Central memory CD4-positive, alpha-beta T cell (primary cell): Measurements from ENCODE around the gene ARID1B.
A peak's percentile ranks its signal among the peaks of the same experiment; 100 is the strongest.

Experiments used
- DNase-seq: peaks from one replicate; pipeline ENCODE4 v3.0.0; 2022

The ARID1B gene

DNA sequence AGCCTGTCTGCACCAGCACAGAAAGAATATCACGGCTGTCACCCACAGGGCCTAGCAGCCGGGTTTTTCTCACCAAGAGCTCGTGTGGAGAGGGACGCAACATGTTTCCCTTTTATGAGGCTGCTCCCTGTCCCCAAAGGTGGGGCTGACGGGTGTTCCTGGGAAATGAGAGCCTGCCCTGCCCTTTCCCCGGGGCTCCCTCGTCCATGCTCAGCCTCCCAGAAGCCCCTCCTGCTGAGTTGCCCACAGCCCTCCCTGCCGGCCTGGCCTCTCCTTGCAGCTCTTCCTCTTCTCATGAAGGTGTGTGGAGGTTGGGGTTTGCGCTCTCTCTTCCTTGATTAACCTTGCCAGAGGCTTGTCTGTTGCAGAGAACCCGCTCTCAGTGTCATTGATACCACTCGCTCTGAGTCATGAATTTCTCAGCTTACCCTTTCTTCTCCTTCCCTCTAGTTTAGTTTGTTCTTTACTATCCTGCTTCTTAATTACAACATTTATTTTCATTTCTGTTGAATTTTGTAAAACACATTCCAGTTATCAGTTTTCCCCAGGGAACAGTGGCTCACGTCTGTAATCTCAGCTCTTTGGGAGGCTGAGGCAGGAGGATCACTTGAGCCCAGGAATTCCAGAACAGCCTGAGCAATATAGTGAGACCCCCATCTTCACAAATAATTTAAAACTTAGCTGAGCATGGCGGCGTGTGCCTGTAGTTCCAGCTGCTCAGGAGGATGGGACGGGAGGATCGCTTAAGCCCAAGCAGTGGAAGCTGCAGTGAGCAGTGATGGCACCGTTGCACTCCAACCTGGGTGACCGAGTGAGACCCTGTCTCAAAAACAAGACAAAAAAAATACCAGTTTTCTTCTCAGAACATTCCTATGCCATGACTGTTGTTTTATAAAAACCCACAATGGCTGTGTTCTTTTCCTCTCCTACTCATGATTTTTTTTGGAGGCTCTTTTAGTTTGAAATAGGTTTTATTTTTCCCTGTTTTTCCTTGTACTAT lies 442.3 kb downstream of the ARID1B start:
- DNase-seq, result no peak

DNA sequence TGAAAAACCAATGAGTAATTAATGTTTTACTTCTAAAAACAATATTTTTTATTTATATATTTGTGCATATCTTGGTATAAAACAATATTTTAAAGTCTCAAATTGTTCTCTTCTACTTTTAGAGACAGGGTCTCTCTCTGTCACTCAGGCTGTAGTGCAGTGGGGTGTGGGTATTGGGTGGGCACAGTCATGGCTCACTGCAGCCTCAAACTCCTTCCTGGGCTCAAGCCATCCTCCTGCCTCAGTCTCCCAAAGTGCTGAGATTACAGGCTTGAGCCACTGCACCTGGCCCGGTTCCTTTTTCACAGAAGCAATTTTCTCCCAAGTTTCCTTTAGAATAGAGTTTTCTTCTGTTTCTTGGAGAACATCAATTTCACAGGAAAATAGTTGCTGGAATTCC lies 443.3 kb downstream of the ARID1B start:
- DNase-seq, result no peak

DNA sequence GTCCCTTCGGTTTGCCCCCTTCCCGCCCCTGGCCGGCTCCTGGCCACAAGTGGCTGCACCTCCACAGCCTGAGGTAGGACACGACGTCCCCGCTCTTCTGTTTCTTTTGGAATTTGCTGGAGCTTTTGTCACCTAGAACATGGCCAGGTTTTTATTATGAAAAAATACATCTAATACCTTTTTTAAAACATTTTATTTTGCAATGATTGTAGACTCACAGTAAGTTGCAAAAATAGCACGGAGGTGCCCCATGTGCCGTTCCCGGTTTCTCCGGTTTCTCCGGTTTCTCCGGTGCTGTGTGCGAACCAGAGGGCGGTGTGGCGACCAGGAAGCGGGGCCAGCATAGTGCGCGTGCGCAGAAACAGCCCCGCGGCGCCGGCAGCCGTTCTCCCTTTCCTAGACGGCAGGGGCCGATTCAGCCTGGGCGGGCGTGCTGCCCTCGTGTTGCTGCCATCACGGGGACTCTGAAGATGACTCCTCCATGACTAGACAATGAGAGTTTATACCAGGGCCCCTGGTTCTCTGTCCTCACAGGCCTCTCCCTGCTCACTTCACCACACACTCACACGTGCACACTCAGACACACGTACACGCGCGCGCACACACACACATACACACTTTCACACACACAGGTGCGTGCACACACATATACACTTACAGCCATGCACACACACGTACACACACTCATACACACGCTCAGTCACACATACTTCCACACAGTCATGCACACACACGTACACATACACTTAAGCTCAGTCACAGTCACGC lies 444.1 kb downstream of the ARID1B start:
- peak; percentile 81 for DNase-seq

DNA sequence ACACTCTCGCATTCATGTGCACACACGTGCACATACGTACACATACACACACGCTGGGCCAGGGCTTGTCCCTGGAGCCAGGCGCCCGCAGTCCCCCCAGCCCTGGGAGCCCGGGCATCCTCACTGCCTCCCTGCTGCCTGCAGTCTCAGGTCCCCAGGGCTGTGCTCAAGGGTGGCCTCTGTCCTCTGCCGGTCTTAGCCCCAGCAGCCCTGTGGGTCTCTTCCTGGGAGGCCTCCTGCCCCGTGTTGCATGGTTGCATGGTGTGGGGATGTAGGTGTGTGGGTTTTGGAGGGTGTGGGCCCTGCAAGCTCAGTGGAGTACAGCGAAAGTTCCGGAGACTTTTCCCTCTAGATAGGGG lies 444.6 kb downstream of the ARID1B start:
- no peak for DNase-seq

DNA sequence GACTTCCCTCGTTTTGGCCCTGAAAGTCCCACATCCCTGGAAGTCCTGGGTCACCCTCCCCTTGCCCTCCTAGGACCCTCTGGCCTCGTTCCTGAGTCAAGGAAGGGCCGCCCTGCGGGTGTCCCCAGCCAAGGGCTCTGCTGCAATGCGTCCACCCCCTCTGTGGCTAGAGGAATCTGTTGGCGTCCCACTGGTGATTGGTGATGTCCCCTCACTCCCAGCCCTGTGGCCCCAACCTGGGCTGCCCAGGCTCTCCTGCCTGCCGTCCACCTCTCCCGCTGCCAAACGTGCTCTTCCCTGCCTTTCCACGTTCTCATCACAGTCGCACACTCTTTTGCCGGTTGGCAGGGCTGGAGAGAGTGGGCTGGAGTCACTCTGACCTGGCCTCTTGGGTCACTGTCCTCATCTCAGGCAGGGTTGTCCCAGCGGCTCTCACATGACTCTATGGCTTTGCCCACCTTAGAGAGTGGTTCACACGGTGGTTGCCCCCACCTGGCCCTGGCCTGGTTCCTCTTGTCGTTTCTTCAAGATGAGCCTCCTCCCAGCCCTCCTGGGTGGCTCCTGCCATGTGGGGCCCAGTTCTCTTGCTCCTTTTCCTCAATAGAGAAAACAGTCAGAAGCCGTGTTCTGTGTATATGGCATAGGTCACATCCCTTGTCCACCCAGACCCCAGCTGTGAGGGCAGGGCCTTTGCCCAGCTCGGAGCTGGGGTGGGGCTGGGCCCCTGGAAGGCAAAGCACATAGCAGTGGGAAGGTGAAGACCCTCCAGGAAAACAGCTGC lies 445.2 kb downstream of the ARID1B start:
- DNase-seq, result no peak

DNA sequence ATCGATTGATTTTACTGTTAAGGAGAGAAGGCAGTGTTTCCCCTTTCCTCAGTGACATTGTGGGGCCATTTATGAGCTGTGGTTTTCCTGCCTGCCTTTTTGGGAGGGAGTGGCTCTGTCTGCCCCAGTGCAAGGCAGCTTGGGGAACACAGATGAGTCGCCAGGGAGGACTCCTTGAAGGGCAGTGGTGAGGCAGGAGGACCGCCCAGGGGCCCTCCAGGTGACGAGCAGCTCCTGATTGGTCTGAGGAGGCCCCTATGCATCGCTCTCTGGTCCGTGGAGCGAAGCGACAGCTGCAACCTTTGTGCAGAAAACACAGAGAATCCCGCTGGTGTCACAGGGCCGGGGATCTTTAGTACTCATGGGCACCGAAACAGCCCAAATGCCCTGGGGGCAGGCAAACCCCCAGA lies 445.8 kb downstream of the ARID1B start:
- DNase-seq, result no peak

DNA sequence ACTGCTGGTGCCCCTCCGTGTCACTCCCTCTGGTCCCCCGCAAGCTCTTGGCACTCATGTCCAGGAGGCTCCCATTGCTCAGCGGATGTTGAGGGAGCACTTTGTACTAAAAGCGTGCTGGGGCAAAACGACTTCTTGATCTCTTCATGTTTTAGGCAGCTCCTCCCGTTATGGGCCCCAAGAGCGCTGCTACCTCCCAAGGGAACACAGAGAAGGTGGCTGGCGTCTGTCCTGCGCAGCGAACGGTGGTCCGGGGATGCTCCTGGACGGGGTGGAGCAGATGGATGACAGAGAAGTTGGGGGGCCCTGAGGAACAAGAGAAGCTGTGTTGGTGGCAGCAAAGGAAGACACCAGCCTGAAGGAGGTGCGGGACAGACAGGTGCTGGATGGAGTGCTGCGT lies 446.3 kb downstream of the ARID1B start:
- no peak for DNase-seq

DNA sequence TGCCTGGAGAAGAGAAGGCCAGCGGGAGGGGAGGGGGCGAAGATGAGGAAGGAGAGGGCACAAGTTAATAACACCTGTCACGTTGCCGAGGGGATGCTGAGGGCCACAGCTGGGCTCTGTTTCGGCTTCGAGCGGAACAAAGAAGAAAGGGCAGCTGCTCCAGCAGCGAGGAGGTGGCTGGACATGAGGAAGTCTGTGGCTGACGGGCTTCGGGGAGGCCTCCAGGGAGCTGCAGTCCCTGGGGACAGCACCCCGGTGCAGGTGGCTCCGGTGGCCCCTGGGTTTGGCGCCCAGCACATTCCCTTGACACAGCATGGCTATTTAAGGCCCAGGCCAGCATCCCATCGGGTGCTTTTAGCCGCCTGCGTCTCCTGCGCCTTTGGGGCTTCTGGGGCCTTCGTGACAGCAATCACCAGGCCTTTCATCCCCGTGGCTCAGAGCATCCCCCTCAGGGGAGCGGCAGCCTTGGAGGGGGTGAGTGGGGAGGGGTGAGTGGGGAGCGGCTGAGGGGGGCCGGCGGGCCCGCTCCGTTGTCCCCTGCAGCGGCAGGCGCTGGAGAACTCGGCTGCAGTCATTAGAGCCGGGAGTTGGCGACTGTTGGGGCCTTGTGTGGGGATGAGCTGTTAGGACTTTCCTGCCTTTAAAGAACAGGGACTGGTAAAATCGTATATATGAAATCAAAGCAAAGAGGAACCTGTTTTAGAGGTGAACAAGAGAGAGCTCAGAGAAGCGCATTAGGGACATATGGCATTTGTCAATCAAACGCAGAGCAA lies 447.2 kb downstream of the ARID1B start:
- DNase-seq, result no peak

DNA sequence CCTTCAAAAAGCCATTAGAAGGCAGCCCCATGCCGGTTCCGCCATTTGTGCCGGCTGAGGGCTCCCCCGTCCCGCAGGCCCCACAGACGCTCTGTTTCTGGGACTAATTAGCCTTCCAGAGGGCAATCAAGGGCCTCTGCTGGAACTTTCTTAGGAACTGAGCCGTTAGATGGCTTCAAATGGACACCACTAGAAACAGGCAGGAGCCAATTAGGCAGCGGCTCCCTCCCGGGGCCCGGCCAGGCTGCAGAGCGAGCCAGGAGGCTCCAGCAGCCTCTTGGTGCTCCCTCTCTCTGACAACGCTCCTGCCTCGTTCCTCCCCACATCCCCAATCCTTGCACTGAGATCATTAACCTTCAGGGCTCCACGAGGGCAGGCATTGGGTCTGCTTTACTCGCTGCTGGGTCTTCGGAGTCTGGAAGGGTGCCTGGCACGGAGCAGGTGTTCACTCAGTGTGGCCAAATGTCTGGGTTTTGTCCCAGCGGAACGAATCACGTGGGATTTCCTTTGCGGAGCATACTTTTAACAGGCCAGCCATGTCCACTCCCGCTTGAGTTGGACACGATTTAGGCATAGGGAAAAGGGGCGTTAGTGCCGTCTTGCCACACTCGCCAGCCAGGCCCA lies 447.9 kb downstream of the ARID1B start:
- DNase-seq, result no peak

DNA sequence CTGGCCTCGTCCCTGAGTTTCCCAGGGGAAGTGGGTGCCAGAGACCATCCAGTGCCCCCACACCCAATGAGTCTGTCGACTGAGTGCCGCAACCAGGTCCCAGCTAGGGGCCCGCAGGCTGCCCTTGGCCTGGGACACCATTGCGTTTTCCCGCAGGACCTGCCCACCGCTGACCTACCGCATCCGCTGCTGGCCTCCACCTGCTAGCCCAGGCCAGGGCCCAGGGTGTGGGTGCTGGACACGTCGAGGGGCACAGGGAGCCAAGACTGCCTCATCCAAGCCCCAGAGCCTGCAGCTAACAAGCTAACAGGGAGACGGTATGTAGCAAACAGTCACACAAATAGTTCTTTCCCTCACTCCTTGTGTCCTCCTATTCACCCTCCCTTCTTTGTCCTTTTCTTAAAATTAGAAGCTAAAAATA lies 448.4 kb downstream of the ARID1B start:
- DNase-seq, result no peak

DNA sequence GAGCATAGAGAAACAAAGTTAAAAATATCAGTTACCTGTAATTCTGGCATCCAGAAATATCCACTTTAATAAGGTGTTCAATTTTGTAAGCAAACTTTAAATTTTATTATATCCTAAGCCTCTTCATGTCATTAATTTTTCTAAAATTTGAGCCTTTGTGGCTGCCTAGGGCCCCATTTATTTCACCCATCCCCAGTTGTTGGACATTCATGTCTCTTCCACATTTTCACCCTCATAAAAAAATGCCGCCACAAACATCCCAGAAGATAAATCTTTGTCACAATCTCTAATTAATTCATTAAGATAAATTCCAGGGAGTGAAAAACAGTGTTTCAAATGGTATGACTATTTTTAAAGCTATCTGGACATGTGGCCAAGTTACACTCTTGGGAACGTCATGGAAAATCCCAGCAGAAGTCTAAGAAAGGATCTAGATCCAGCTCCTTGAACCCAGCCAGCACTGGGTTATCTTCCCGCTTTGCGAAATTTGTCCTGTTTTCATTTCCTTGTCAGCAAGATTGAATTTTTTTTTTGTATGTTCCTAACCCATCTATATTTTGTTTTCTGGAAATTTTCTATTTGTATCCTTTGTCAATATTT lies 448.9 kb downstream of the ARID1B start:
- DNase-seq, result no peak

DNA sequence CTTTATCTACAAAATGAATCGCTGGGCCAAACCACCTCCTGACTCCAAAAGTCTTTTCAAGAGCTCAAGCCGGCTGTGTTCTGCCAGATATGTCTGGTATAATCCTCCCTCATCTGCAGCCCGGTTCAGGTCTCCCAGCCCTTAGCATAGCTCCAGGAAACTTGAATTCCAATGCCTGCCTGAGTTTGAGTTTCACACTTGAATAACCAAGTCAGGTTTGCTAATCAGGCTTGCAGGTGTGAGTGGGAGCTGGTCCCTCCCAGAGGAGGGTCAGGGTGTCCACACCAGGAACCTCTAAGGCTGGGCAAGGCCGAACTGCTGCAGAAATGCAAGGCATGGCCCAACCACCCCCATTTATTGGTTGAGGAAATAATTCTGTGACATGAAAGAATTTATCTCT lies 449.6 kb downstream of the ARID1B start:
- DNase-seq, result no peak

DNA sequence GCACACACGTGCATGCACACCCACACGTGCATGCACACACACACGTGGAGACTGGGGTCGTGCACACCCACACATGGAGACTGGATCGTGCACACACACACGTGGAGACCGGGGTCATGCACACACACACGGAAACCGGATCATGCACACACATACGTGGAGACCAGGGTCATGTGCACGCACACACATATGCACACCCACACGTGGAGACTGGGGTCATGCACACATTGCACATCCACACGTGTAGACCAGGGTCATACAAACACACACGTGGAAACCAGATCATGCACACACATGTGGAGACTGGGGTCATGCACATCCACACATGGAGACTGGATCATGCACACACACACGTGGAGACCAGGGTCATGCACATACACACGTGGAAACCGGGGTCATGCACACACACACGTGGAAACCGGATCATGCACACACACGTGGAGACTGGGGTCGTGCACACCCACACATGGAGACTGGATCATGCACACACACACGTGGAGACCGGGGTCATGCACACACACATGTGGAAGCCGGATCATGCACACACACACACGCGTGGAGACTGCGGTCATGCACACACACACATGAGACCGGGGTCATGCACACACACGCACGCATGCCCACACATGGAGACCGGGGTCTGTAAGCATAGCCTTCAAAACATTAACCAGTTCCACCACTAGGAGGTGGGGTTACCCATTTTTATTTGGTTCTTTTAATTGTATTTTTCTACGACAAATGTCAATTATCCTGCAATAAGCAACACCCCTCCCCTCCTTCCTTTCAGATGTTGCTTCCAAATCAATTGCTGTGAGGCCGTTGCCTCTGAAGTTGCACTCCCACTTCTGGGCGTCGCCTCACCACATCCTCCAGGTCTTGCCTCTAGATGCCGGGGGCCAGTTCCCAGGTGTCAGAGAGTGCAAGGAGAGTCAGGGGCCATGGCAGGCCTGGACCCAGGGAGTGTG lies 450.3 kb downstream of the ARID1B start:
- DNase-seq, result peak; percentile 47

DNA sequence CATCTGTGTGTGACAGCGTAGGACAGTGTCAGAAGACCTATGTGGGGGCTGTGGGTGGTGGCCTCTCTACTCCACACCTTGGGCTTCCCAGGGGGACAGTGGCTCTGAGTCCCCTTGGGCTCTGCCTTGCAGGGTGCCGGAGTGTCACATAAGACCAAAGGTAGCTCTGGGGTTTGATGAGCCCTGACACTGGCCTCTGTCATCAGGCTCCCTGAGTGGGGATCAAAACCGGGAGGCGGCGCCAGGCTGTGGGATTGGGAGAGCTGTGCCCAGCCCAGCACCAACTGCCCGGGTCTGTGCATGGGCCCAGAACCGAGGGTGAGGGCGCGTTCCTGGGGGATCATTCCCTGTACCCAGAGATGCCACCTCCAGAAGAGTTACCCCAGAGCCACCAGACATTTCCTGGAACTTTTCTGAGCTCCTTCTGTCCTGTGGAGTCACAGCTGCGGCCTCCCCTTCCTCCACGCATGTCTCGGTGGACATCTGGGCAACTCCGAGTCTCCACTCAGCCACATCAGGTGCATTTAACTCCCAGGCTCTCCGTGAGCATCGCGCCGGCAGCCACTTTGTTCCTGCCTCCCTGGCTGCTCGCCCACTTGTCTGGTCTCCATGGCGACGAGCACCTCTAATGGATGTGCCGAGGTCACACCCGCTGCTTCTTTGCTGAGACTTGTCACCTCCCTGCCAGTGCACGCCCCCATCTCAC lies 451.4 kb downstream of the ARID1B start:
- DNase-seq, result no peak

DNA sequence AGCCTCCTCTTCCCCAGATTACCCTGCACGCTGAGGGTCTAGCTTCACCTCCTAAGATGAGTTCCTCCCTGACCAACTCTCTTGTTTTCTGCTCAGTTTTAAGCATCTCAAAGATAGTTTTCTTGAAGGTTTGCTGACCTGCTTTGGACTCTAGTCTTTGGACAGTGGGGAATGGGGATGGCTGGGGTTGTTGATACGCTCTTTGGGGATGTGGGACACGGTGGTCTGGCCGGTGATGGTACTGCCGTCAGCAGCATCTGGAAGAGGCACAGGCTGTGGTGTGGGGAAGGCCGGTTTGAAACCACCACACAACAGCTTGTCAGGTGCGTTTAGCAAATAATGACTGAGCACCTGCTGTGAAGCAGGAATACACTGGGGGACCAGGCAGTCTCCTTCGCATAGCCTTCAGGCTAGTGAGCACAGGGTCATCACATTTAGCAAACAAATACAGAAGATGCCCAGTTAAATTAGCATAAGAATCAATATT lies 452.0 kb downstream of the ARID1B start:
- DNase-seq, result no peak

DNA sequence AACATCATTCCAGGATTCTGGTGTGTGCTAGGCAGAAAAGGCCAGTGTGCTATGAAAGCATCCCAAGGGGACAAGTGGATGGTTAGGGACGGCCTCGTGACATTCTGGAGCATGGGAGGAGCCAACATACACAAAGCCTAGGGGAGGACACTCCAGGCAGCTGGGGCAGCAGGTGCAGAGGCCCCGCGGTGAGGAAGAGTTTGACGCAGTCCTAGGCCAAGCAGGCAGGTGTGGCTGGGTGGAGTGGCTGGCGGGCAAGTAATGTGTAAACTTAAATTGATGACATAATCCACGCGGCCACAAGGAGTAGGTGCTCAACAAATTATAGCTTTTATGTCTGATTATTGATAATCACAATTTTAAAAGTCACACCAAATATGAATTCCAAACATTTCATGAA lies 452.5 kb downstream of the ARID1B start:
- no peak for DNase-seq

DNA sequence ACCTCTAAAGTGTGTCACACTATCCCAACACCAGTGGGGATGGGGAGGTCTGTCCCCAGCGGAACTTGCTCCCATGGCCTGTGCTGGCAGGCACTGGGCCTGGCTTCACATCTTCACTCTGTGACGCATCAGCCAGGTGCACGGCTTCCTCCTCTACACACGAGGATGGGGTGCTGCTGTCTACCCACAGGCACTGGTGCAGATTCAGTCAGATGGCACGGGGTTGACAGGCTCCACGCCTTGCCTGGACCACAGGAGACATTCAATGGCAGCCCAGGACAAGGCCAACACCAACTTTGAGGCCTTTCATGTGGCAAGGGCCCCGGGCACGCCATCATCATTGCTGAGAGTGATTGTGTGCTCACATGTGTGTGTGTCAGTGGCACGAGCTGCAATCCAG lies 453.7 kb downstream of the ARID1B start:
- no peak for DNase-seq

DNA sequence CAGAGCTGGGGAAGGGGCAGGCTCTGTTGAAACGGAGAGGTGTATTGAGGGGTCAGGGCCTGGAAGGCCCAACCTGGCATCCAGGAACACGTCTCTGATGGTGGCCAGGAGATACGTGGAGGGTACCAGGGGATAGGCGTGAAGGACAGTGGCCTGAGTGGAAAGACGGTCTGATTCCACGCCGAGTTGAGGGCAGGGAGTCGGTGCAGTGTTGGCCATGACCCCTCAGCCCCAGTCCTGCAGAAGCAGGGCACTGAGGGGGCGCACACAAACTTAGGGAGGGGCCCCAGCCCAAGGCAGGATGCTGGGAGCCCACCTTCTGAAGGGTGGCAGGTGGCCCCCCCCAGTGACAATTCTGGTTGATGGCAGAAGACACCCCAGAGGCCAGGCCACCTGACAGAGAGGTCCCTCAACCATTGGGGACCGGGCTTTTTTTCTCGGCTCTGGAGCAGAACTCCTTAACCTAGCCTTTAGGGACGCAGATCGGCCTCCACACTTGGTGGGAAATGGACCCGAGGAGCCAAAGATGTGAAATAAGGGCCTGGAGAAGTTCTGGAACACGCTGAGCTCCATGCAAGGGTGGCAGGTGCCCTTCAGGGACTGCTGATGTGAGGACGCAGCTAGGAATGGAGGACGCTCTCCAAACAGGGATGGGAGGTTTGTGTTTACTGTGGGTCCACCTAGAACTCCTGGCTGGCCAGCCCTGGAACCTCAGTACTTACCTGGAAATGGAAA lies 455.1 kb downstream of the ARID1B start:
- DNase-seq, result no peak

DNA sequence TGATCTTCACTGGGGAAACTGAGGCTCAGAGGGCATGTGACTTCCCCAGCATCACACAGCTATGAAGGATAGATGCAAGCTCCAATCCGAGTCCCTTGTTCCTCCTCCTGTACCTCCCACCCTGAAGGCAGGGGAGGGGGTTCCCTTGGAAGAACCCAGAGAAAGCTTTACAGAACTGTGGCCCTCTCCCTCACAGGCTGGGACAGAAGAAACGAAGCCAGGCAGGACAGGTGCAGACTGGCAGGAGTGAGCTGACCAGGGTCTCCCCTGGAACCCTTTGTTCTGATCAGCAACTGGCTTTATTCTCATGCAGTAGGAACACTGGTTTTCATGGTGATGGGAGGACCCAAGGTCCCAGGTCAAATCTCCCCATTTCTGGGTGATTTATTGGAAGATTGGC lies 456.0 kb downstream of the ARID1B start:
- no peak for DNase-seq
